Muscle of back (tissue), 11 donors: Measurements from ENCODE around the gene XRCC4. TPM values are rescaled to one million over a fixed set of nuclear protein-coding genes. Genes with fewer than 3 reads are reported as not detected.

ENCODE experiments used
- DNase-seq, 3 donors: peaks; one replicate each; pipeline versions ENCODE4 v3.0.0 to v3.0.0-alpha.2; 2013
- polyA plus RNA-seq, 10 donors: library from polyadenylated mRNA; unstranded; fragments of 120-200 nt; gene quantifications; one replicate each; pipeline ENCODE4 v1.2.1, GENCODE V29; 2013; ENCODE audit not compliant: insufficient read length in 10 of 10

XRCC4 gene
- polyA plus RNA-seq, 10 donors, result 5.0 to 8.0 (median 6.1) TPM

DNA sequence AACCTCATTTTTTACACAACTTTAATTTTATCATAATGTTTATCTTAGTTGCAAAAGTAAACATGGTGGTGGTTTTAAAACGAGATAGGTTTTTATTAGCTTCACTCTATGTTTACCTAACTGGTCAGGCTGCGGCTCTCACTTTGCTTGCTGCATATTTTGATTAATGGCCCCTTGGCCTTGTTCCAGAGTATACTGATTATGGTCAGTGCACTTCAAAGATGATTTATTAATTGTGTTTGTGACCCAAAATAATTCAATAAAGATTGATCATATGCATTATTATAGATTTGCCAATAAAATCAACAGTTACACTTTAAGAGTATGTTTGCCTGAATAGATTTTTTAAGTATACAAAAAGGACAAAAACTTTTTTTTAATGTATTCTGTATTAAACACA is 188.0 kb downstream of the XRCC4 start:
- DNase-seq, result no peak

DNA sequence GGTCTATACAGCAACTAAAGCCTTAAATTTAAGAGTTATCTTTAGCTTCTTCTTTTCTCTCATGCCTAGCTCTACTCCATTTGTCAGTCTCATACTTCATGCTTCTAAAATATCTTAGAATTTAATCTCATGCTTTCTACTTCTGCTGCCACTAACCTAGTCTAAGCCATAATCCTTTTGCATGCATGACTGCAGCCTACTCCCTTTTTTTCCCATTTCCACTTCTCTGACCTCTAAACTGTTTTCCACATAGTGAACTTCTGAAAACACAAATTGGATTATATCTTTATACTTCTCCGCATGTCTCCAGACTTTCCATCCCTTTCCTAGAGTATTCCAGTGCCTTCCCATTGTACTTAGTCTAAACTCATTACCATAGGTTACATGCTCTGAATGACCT is 193.0 kb downstream of the XRCC4 start:
- no peak for DNase-seq

DNA sequence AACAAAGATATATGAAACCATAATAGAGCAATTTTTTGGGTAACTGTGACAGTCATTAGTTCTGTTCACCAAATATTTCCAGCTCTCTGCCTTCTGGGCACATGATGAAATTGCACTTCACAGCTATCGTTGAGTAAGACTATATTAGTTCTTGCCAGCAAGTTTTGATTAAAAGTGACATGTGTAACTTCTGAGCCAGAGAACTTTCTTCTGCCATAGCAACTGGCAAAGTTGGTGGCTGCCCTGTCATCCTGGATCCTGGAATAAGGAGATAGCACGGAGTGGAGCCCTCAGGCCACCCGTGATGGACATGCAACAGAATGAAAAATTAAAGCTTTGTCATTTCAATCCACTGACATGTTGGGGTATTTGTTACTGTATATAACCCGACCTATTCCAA is 199.8 kb downstream of the XRCC4 start:
- DNase-seq, result no peak

- no peak for DNase-seq
These were observed 200.6 kb downstream of the XRCC4 start for GRCh38 chr5:83277953-83278352.

DNA sequence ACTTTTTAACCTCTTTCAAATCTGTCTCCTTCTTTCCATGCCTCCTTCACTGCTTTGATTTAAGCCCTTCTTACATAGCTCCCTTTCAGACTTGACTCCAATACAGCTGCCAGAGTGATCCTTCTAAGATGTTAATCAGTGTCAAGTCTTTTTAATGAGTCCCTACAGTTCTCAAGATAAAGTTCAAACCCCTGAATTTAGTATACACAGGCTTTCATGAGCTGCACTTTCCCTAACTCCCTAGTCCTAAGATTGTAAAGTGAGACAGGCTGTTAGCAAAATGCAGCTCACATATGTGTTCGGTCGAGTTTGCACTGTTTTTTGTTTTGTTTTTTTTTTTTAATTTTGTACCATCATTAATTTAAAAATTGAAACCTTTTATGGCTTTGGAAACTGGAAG is 203.8 kb downstream of the XRCC4 start:
- no peak for DNase-seq

DNA sequence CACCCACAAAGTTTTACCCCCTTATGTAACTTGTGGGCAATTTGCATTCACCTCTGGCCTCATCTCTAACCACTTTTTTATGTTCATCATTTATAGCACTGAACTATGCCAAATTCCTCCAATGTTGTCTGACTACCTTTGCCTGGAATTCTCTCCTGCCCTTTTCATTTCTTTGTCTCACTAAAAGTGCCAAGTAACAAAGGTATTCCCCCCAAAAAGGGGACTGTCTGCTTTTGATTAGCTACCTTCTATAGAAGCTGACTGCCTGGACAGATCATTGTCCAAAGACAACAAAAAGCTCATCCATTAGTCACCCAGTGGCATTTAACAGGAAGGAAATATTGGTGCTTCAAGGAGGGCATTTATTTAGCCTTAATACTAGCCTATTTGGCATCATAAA is 204.3 kb downstream of the XRCC4 start:
- peak in 1 of 3 donors; percentile 28 for DNase-seq

DNA sequence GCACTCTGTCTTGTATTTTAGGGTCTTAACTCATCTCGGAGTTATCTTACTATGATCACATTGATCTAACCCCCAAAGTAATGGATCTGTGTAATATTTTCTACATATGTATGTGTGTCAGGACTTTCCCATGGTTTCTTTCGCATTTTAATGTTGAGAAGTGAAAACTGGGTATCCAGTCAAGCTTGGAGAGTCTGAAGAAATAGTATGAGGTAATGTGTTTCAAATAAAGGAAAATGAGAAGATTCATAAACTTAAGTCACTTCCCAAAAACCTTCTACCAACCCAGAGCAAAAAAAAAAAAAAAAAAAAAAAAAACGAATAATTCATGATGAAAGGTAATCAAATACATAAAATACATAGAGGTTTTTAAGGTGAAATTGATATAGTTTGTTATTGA is 206.4 kb downstream of the XRCC4 start:
- no peak for DNase-seq

- DNase-seq, result peak in 2 of 3 donors; percentile 5 to 12
These were observed 208.5 kb downstream of the XRCC4 start for GRCh38 chr5:83285661-83286398.

GRCh38 chr5:83294246-83294645 is 216.9 kb downstream of the XRCC4 start:
- DNase-seq, result no peak

DNA sequence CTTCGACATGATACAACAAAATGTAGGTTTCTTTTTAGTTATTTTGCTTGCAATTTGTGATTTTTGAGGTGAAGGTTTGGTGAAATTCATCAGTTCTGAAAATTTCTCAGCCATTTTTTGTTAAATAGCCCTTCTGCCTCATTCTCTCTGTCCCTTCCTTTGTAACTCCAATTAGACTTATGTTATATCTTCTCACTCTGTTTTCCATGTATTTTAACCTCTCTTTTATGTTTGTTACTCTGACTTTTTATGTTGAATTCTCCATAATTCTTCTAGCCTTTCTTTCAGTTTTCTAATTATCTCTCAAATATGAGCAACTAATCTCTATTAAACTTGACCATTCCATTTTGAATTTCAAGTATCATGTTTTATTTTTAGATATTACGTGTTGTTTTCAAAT is 222.0 kb downstream of the XRCC4 start:
- DNase-seq, result no peak

GRCh38 chr5:83306572-83307241 is 229.4 kb downstream of the XRCC4 start:
- peak; percentile 38 to 79 (median 64) for DNase-seq

DNA sequence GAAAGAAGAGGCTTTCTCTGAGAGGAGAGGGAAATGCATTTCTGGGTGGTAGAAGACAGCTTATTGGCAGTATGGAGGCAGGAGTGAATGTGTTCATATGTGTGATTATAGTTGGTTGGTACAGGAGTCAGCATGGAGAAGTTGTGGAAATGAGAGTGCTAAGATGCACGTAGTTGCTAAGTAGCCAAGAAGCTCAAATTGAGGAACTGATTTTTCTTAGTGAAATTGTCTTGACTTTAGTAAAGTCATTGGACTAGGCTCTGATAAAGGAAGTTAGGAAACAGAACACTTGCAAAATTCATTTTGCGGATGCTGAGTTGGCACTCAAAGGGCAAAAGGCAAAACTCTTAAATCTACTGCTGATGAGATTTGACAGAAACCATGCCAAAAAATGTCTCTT is 235.3 kb downstream of the XRCC4 start:
- DNase-seq, result peak in 1 of 3 donors; percentile 38

GRCh38 chr5:83313436-83313835 is 236.1 kb downstream of the XRCC4 start:
- DNase-seq, result peak in 1 of 3 donors; percentile 33

DNA sequence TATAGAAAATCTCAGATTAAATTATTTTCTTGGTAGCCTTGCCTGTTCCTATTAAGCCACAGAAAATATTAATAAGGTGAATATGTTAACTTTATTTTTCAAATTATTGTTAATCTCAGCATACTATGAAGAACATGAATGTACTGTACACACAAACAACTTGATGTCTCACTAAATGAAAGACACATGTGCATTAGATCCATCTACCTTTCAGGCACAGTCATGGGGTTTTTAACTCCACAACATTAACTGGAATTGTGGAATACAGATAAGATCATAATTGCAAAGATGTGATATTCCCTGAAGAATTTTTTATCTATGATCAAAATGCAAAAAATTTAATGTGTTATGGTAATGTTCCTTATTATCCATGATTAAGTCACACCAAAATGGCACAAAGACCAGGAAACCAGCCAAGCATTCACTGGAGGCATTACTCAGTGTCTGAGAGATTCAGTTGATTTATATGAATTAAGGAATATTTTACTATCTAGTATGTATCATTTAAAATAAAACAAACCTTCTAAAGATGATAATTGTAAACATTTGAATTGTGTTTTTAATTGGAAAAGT is 244.2 kb downstream of the XRCC4 start:
- DNase-seq, result peak in 1 of 3 donors; percentile 50

DNA sequence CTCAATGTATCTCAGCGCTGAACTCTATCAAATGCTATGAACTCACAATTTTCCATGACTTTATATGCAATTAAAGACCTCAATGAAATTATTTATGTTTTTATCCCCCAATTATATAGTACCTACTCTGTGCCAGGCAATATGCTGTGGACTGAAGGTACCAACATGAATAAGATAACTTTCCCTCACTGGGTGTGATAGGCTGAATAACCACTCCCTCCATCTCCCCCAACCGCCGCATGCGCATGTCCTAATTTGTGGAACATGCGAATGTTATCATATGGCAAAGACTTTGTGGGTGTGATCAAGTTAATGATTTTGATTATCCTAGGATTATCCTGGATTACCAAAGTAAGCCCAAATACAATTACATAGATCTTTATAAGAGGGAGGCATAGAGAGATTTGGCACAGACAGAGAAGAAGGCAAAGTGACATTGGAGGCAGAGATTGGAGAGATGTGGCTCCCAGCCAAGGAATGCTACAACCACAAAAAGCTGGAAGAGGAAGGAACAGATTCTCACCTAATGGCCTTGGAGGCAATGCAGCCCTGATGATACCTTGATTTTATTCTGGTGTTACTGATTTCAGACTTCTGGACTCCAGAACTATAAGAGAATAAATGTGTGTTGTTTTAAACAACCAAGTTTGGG is 245.1 kb downstream of the XRCC4 start:
- no peak for DNase-seq

DNA sequence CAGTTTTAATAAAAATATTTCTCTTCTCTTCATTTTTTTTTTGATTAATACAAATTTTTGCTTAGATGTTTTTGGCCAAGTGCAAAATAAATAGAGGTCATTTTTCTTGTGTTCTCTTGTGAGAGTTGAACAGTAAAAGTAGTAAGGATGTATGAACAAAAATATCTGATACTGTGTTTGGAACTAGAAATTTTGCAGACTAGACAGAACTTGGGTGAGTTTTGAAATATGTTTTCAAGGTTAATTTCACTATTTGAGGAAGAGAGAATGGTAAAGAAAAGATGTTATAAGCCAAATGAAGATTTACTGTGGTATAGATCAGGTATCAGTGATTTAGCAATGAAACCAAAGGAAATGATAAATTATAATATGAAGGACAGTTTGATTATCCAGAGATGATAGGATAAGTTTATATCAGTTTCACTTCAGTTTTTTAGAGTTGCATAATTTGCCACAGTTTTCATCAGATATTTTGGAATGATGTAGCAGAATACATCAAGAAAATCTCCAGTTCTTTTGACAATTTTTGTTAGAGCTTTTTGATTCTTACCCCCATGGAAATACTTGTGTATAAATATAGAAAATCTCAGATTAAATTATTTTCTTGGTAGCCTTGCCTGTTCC is 246.3 kb downstream of the XRCC4 start:
- no peak for DNase-seq

DNA sequence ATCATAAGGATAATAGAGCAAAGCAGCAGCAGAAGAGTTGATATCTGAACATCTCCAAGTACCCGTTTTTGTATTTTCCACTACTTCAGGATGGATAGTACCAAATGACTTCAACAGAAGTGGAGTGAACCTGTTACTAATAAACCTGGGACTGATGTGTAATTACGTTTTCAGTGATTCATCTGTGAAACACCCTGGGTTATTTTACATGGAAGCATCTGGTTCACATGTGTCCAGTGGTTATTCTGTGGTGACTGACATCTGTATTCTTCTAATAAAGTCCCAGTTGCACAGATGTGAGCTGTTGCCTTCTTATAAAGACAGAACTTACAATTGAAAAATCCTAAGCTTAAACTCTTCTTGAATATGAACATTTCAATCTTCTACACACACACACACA is 254.5 kb downstream of the XRCC4 start:
- no peak for DNase-seq

GRCh38 chr5:83337453-83338035 is 260.2 kb downstream of the XRCC4 start:
- DNase-seq, result no peak

GRCh38 chr5:83340511-83340918 is 263.2 kb downstream of the XRCC4 start:
- no peak for DNase-seq

GRCh38 chr5:83341815-83342334 is 264.5 kb downstream of the XRCC4 start:
- no peak for DNase-seq

DNA sequence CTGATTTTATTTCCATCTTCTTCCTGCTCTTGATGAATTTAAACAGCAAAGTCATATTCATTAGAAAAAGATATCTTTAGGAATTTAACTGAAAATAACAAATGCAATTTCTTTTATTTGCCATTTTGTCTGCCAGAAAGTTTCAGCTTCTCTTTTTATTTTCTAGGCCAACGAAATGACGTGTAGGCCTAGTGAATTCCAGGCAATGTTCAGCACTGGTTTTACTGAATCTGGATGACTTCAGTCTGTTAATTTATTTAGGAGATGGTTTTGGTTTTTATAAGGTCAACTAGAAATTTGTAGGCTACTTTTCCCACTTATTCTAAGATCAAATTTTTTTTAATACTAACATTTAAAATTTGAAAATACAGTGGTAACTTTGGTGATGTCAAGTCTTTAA is 265.1 kb downstream of the XRCC4 start:
- peak in 1 of 3 donors; percentile 8 for DNase-seq

DNA sequence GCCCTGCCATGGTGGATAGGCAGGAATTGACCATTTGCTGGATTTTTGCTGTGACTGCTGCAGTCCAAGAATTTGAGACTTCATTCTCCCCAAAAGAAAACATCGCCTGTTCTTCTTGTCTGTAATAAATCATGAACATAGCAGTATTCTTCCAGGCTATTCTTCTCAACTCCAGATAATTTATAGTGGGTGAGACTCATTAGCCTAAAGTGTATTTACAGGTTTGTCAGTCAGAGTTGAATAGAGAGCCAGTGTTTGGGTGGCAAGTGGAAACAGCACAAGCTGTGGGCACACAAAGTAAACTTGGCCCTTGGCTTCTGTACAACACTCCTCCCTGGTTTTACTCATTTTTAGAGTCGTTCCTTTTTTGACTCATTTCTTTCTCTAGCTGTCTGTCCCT is 266.0 kb downstream of the XRCC4 start:
- no peak for DNase-seq
